HG03565 (cell line): ENCODE results near the gene STX3.
A peak's percentile ranks its signal among the peaks of the same experiment; 100 is the strongest.
"Not testable (repeated sequence)": the region's sequence is repeated elsewhere in the genome, so short reads cannot be mapped to it uniquely, and the experiment has no call there.

Experiments
- ATAC-seq: cut with Tn5 transposase; IDR thresholded peaks from one replicate; pipeline ENCODE4 v1.9.1; 2021; ENCODE audit warnings: mild to moderate bottlenecking, moderate library complexity; ENCODE audit not compliant: unreplicated experiment

Gene STX3

GRCh38 chr11:59756845-59757244, 1.7 kb downstream of the STX3 start:
- peak; percentile 37 for ATAC-seq

DNA sequence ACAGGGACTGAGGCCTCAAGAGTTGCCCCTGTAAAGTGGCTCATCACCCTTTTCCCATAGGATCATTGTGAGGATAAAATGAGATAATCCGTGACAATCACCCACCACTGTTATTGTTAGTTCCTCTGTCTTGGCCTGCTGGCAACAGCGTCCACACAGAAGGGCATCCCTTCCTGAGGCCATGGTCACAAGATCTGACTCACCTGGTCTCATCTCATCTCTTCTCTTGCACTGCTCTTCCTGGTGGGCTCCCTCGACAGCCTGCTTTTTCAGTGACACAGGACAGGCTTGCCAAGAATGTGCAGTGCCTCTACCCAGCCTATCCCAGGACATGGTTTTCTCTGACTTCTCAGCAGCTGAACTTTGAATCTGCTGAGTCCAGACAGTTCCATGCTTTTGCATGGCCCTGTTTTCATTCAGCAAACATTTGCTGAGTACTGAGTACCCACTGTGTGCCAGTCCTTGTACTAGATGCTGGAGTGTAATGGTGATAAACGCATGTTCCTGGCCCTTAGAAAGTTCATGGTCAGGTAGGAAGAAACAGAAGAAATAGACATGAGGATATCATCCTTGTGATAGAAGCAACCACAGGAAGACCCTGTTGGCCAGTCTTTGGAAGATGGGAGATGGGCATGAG, 3.3 kb downstream of the STX3 start:
- no peak for ATAC-seq

GRCh38 chr11:59759900-59760299, 4.7 kb downstream of the STX3 start:
- ATAC-seq, result no peak

GRCh38 chr11:59760771-59761170, 5.6 kb downstream of the STX3 start:
- no peak for ATAC-seq

- ATAC-seq, result no peak
Observed at GRCh38 chr11:59761993-59762392, 6.8 kb downstream of the STX3 start.

- ATAC-seq, result no peak
Observed at GRCh38 chr11:59765068-59765735, 10.0 kb downstream of the STX3 start.

- ATAC-seq, result no peak
Observed at GRCh38 chr11:59766542-59767224, 11.5 kb downstream of the STX3 start.

GRCh38 chr11:59767225-59767611, 12.0 kb downstream of the STX3 start:
- ATAC-seq, result no peak

GRCh38 chr11:59769111-59769510, 13.9 kb downstream of the STX3 start:
- no peak for ATAC-seq

DNA sequence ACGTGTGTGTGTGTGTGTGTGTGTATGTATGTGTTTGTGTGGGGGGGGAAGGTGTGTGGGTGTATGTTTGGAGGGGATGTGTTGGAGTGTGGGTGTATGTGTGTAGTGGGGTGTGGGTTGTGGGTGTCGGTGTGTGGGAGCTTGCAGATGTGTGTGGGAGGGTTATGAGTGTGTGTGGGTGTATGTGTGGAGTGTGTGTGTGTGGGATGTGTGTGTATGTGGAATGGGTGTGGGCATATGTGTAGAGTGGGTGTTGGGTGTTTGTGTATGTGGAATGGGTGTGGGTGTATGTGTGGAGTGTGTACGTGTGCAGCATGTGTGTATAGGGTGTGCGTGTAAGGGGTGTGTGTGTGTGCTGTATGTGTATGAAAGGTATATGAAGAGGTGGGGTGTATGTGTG, 14.7 kb downstream of the STX3 start:
- ATAC-seq, result no peak

DNA sequence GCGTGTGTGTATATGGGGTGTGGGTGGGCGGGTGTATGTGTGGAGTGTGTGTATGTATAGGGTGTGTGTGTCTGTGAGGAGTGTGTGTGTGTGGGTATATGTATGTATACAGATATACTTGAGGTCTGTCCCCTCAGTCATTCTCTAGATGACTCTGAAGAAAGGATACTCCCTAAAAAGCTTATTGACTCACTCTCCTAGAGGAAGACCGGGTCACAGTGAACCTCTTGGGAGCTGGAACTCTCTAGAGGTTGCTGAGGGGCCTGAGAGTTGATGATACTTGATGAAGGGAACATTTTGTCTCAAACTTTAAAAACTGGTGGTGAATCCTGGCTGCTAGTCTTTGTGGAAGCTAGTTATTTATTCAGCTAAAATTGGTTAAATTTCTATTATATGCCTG, 15.1 kb downstream of the STX3 start:
- ATAC-seq, result no peak

- no peak for ATAC-seq
Observed at GRCh38 chr11:59770869-59771268, 15.7 kb downstream of the STX3 start.

- ATAC-seq, result no peak
Observed at GRCh38 chr11:59771605-59772004, 16.4 kb downstream of the STX3 start.

DNA sequence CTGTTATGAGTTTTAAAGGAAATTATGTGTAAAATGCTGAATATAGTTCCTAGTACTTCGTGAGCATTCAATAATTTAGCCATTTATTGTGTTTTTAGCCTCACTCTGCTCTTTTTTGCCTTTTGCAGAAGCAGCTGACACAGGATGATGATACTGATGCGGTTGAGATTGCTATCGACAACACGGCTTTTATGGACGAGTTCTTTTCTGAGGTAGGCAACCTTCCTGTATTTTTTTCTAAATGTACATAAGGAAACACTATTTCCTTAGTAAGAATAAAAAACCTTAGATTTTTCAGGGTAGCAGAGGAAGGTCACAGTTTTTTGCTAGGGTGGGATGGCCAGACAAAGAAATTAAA, 17.9 kb downstream of the STX3 start:
- no peak for ATAC-seq

GRCh38 chr11:59776210-59777066, 21.3 kb downstream of the STX3 start:
- no peak for ATAC-seq

DNA sequence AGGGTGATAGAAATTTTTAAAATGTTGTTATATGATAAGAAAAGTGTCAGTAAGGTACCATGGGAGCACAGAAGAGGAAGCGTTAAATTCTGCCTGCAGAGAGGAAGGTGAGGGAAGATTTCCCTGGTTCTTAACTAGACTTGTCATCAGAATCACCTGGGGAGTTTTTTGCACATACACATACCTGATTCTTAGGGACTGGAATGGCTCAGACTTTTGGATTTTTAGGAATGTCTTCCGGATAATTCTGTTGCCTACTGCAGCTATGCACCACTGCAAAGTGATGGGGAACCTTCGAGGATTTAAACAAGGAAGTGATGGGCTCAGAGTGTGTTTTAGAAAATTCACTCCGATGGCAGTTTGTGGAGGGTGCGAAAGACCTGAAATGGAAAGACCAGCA, 21.9 kb downstream of the STX3 start:
- ATAC-seq, result no peak

GRCh38 chr11:59778122-59778521, 22.9 kb downstream of the STX3 start:
- no peak for ATAC-seq

- no peak for ATAC-seq
Observed at GRCh38 chr11:59779487-59779886, 24.3 kb downstream of the STX3 start.

DNA sequence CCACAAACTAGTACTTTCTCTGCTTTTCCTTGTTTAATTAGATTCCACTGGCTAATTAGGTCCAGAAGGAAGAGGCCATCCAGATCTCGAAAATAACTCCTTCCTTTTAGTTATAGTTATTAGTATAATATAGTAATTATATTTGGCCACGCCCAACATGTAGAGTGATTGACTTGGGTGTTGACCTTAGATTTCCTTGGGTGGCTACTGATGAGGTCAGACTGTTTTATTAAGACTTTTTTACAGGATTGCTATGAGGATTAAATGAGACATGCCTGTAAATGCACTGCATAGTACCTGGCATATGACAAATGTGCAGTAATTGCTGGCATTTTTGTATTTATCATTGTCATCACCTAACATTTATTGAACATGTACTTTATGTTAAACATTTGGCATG, 26.9 kb downstream of the STX3 start:
- no peak for ATAC-seq

DNA sequence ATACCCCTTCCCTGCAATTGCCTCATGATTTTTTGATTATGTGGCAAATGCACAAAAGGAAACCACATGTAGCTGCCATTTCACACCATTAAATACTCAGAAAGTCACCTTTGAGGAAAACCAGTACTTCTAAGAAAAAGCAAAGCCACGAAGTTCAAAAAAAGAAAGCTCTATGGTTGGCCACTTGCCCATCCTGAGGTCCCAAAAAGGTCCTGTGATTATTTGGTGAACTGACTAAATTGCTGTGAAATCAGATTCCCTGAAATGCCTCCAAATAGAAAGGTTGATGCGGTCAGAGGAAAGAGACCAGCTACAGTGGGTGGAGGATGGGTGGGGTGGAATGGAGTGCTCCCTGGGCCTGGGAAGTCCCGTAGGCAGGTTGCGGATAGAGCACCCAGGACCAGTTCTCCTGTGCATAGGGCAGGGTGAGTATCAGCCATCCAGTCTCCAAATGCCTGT, 28.5 kb downstream of the STX3 start:
- no peak for ATAC-seq

- not testable (repeated sequence) for ATAC-seq
Observed at GRCh38 chr11:59784441-59784840, 29.3 kb downstream of the STX3 start.
